K562 (cell line): Measurements from ENCODE around the gene SATB2. TPM values are rescaled to one million over a fixed set of nuclear protein-coding genes. Genes with fewer than 3 reads are reported as not detected.

Experiments used
- NELFE ChIP-seq: IDR thresholded peaks from 2 replicates; pipeline ENCODE4 v1.6.1; 2011; ENCODE audit warnings: mild to moderate bottlenecking; ENCODE audit not compliant: insufficient read depth, insufficient read length
- SP2 ChIP-seq: IDR thresholded peaks from 2 replicates; pipeline ENCODE4 v1.6.1; 2011; ENCODE audit warnings: mild to moderate bottlenecking, low read depth, low read length, moderate library complexity; ENCODE audit not compliant: poor library complexity, severe bottlenecking; ENCODE audit errors: extremely low read depth
- polyA plus RNA-seq, 8 experiments: library from polyadenylated mRNA; depleted of rRNA in 4 of 8; stranded (reverse) in 5 of 8; unstranded in 3 of 8; fragments of >200 nt; fragmentation: Nextera tagmentation in 2 of 8; fragmentation: Illumina TruSeq in 1 of 8; extraction: Ambion mirVana in 2 of 8; extraction: Trizol in 1 of 8; gene quantifications; 2 replicates each; pipeline versions ENCODE4 v1.2.1 to v1.2.3, GENCODE V29; 2011 to 2014; ENCODE audit warnings: inconsistent platforms in 1 of 8, missing spikeins in 1 of 8
- total RNA-seq, 7 experiments: library from RNA; depleted of rRNA in 6 of 7; stranded (reverse); fragments of >200 nt in 6 of 7; fragmentation: Illumina TruSeq in 2 of 7; extraction: Trizol in 2 of 7; gene quantifications; 2 replicates each; pipeline versions ENCODE4 v1.2.1 to v1.2.3, GENCODE V29; 2011 to 2021; ENCODE audit warnings: low replicate concordance in 1 of 7
- TF ChIP-seq, protein P1 (sequence below): fragments of 450-650 bp; IDR thresholded peaks from 2 replicates; pipeline ENCODE4 v1.7.1; 2018; ENCODE audit warnings: mild to moderate bottlenecking, low read depth; ENCODE audit not compliant: partially characterized antibody
- TF ChIP-seq, protein P2 (sequence below): fragments of 450-650 bp; formaldehyde crosslinking; IDR thresholded peaks from 2 replicates; pipeline ENCODE4 v1.4.0; 2020; ENCODE audit warnings: mild to moderate bottlenecking, mixed read lengths
- TF ChIP-seq, protein P3 (sequence below): fragments of 450-650 bp; formaldehyde crosslinking; IDR thresholded peaks from 2 replicates; pipeline ENCODE4 v1.4.0; 2020; ENCODE audit warnings: mild to moderate bottlenecking, moderate library complexity
- TF ChIP-seq, protein P4 (sequence below), 2 experiments: fragments of 450-650 bp in 1 of 2; sonication (generic) in 1 of 2; formaldehyde crosslinking in 1 of 2; IDR thresholded peaks; 2 replicates each; pipeline versions ENCODE4 v1.7.1 to v1.9.0; 2016 to 2022; ENCODE audit warnings: inconsistent platforms in 1 of 2, mild to moderate bottlenecking in 1 of 2, missing genetic modification reagents in 1 of 2

SATB2 gene
- total and polyA plus RNA-seq, 9 of the 15 experiments (the other 6 are each of a cell fraction or from before 2014, with no cell fraction given), result 4.5 to 34.0 (median 15.1) TPM

DNA sequence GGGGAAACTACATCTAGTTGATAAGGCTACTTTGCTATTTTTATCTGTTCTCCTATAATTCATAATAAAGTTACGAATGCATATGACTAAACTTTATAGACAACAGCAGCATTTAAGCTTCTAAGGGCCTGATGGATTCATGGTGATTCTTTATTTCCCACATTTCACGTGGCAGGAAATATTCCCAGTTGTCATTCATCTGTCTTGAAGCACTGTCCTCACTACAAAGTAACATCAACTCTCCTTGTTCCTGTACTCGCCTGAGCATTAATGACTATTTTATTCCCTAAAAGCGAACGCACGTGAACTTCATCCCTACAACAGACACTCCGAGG, 2.6 kb downstream of the SATB2 start (continued):
- TF ChIP-seq, protein P1, sequence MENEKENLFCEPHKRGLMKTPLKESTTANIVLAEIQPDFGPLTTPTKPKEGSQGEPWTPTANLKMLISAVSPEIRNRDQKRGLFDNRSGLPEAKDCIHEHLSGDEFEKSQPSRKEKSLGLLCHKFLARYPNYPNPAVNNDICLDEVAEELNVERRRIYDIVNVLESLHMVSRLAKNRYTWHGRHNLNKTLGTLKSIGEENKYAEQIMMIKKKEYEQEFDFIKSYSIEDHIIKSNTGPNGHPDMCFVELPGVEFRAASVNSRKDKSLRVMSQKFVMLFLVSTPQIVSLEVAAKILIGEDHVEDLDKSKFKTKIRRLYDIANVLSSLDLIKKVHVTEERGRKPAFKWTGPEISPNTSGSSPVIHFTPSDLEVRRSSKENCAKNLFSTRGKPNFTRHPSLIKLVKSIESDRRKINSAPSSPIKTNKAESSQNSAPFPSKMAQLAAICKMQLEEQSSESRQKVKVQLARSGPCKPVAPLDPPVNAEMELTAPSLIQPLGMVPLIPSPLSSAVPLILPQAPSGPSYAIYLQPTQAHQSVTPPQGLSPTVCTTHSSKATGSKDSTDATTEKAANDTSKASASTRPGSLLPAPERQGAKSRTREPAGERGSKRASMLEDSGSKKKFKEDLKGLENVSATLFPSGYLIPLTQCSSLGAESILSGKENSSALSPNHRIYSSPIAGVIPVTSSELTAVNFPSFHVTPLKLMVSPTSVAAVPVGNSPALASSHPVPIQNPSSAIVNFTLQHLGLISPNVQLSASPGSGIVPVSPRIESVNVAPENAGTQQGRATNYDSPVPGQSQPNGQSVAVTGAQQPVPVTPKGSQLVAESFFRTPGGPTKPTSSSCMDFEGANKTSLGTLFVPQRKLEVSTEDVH, result no peak
- TF ChIP-seq SP2 (no peak), NELFE (no peak)
- TF ChIP-seq, protein P2, sequence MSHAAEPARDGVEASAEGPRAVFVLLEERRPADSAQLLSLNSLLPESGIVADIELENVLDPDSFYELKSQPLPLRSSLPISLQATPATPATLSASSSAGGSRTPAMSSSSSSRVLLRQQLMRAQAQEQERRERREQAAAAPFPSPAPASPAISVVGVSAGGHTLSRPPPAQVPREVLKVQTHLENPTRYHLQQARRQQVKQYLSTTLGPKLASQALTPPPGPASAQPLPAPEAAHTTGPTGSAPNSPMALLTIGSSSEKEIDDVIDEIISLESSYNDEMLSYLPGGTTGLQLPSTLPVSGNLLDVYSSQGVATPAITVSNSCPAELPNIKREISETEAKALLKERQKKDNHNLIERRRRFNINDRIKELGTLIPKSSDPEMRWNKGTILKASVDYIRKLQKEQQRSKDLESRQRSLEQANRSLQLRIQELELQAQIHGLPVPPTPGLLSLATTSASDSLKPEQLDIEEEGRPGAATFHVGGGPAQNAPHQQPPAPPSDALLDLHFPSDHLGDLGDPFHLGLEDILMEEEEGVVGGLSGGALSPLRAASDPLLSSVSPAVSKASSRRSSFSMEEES (CRISPR knock-in tag), result no peak
- TF ChIP-seq, protein P3, sequence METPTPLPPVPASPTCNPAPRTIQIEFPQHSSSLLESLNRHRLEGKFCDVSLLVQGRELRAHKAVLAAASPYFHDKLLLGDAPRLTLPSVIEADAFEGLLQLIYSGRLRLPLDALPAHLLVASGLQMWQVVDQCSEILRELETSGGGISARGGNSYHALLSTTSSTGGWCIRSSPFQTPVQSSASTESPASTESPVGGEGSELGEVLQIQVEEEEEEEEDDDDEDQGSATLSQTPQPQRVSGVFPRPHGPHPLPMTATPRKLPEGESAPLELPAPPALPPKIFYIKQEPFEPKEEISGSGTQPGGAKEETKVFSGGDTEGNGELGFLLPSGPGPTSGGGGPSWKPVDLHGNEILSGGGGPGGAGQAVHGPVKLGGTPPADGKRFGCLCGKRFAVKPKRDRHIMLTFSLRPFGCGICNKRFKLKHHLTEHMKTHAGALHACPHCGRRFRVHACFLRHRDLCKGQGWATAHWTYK (CRISPR knock-in tag), result no peak
- TF ChIP-seq, protein P4, sequence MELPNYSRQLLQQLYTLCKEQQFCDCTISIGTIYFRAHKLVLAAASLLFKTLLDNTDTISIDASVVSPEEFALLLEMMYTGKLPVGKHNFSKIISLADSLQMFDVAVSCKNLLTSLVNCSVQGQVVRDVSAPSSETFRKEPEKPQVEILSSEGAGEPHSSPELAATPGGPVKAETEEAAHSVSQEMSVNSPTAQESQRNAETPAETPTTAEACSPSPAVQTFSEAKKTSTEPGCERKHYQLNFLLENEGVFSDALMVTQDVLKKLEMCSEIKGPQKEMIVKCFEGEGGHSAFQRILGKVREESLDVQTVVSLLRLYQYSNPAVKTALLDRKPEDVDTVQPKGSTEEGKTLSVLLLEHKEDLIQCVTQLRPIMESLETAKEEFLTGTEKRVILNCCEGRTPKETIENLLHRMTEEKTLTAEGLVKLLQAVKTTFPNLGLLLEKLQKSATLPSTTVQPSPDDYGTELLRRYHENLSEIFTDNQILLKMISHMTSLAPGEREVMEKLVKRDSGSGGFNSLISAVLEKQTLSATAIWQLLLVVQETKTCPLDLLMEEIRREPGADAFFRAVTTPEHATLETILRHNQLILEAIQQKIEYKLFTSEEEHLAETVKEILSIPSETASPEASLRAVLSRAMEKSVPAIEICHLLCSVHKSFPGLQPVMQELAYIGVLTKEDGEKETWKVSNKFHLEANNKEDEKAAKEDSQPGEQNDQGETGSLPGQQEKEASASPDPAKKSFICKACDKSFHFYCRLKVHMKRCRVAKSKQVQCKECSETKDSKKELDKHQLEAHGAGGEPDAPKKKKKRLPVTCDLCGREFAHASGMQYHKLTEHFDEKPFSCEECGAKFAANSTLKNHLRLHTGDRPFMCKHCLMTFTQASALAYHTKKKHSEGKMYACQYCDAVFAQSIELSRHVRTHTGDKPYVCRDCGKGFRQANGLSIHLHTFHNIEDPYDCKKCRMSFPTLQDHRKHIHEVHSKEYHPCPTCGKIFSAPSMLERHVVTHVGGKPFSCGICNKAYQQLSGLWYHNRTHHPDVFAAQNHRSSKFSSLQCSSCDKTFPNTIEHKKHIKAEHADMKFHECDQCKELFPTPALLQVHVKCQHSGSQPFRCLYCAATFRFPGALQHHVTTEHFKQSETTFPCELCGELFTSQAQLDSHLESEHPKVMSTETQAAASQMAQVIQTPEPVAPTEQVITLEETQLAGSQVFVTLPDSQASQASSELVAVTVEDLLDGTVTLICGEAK (IDR thresholded peaks at IDR 0.05), result peak; percentile 28; the same call in 1 of the 2 replicates
- TF ChIP-seq, protein P4 (CRISPR knock-in tag; IDR thresholded peaks at IDR 0.05), result no peak
